Suppressor macrophage treated with lipopolysaccharide for 4 hours (primary cell): Measurements from ENCODE around the gene BRIP1.
"Not testable (repeated sequence)": the region's sequence is repeated elsewhere in the genome, so short reads cannot be mapped to it uniquely, and the experiment has no call there.

ENCODE experiments used
- DNase-seq: peaks from one replicate; pipeline ENCODE4 v3.0.0-alpha.2; 2020

Gene BRIP1

DNA sequence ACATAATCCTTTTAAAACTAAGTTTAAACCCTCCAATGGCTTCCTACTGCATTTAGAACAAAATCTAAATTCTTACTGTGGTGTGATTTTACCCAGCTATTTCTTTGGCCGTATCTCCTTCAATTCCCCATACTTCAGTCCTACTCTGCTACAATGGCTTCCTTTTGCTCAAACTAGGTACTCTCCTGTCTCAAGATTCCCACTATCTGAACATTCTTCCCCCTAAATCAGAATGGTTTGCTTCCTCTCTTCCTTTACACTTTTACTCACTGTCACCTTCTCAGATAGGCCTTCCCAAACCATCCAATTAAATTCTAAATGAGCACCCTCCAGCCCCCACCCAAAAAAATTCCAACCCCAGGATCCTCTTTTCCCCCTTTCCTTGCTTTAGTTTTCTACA is 109.2 kb downstream of the BRIP1 start:
- no peak for DNase-seq

DNA sequence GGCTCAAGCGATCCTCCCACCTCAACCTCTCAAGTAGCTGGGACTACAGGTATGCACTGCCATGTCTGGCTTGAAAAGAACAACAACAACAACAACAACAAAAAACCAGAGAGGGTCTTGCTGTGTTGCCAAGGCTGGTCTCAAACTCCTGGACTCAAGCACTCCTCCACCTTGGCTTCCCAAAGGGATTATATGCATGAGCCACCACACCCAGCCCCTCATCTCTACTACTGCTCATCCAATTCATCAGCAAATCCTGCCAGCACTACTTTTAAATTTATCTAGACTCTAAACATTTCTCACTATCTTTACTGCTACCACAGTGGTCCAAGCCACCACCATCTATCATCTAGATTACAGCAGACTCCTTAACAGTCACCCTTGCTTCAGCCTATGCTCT is 109.6 kb downstream of the BRIP1 start:
- no peak for DNase-seq

DNA sequence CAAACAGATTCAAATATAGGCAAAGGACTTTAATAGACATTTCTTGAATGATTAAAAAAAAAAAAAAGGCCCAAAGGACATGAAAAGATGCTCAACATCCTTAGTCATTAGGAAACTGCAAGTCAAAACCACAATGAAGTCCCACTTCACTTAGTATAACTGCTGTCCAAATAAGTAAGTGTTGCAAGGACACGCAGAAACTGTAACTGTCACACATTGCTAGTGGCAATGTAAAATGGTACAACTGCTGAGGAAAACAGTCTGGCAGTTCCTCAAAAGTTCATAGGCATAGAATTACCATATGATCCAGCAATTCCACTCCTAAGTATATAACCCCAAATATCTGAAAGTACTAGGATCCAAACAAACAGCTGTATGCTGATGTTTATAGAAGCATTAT is 112.7 kb downstream of the BRIP1 start:
- peak; percentile 52 for DNase-seq

DNA sequence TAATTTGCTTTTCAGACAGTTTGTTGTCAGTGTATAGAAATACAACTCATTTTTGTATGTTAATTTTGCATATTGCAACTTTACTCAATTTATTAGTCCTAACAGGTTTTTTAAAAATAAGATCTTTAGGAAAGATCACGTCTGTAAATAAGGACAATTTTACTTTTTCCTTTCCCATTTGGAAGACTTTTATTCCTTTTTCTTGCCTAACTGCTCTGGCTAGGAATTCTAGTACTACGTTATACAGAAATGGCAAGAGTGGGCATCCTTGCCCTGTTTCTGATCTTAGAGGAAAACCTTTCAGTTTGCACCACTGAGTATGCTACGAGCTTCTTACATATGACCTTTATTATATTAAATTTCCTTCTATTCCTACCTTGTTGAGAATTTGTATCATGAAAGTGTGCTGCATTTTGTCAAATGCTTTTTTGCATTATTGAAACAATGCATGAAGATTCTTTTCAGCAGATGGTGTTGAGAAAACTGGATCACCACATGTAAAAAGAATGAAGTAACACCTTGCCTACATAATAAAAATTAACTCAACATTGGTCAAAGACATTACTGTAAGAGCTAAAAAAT is 113.4 kb downstream of the BRIP1 start:
- no peak for DNase-seq

DNA sequence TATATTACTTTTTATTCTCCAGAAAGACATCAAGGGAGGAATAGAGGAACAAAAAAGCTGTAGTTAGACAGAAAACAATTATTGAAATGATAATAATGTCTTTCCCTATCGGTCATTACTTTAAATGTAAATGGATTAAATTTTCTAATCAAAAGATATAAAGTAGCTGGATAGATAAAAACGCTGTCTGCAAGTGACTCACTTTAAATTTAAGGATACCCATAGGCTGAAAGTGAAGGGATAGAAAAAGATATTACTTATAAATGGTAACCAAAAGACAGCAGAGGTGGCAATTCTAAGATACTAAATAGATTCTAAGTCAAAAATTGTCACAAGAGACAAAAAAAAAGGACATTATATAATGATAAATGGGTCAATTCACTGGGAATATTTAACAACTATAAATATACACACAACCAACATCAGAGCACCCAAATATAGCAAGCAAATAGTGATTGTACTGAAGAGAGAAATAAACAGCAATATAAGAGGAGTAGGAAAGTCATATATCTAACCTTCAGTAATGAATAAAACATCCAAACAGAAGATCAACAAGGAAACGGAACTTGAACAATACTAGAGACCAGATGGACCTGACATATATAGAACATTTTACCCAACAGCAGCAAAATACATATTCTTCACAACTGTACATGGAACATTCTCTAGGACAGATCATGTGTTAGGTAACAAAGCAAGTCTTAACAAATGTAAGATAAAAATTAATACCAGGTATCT is 116.9 kb downstream of the BRIP1 start:
- DNase-seq: no peak

DNA sequence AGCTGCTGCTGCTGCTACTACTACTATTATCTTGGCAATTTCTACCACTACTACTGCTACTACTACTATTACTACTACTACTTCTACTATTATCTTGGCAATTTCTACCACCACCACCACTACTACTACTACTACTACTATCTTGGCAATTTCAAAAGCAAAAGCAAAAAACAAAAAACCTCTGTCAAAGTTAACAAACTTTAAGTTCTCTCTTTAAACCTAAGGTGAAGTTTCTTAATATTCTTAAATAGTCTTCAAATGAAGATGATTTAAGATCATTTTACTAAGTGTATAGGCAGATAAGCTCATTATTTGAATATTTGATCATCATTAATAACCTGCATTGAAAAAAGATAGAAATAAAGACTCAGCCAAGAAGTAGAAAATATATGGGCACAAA is 118.5 kb downstream of the BRIP1 start:
- no peak for DNase-seq

DNA sequence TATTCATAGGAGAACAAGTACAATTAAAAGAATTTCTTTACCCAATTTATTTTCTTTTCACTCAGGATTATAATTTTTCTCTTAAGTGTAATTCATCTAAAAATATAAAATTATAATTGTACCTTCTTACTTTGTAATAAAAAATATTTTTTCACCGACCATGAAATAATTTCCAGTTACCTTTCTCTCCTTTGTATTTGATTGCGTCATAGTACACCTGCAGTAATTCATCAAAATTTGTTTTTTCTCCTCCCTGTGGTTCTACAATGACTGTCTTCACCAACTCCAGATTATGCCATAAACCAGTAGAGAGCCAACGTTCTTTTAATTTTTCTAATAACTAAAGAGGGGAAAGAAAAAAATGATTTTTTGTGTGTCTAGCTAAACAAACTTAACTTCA is 119.1 kb downstream of the BRIP1 start:
- DNase-seq: no peak

DNA sequence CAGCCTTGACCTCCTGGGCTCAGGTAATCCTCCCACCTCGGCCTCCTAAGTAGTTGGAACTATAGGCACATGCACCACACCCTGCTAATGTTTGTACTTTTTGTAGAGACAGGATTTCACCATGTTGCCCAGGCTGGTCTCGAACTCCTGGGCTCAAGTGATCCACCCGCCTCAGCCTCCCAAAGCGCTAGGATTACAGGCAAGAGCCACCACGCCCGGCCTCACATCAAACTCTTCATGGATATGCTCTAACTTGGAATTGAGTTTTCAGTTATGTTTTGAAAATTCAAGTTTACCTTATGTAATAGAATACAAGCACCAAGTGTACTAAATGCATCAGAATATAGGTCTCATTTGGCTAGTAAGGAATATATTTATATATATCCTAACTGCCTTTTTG is 119.6 kb downstream of the BRIP1 start:
- DNase-seq: no peak

DNA sequence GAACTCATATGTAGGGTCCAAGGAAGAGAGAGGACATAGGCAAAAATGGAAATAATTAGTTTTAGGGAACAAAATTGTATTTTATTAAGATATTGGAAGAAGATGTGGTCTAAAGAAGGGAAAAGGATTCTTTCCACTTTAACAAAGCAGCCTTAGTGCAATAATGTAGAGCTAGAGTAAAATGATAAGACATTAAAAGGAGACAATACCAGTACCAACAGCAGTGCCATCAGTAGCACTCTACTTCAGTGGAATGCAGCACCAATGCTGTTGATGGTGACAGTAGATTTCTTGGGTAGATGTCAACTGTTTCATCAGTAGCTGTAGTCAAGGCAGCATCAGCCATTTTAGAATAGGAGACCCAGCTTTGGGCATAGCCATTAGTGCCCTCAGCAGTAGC is 124.3 kb downstream of the BRIP1 start:
- DNase-seq: no peak

DNA sequence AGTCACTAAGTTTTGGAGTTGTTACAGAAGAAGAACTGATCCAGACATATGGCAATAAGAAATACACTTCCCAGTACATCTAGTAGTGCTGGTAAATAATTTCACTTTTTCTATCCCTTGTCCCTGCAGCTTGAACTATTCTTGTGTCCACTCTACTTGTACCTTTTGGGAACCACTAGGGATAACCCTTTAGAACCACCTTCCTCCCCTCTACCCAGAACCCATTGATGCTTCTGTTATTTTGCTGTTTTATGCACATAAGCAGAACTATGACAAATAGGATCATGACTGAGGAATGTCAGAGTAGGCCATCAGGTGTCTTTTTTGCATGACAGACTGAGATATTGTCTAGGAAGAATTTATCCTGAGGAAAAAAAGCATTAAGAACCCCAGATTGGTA is 125.1 kb downstream of the BRIP1 start:
- no peak for DNase-seq

DNA sequence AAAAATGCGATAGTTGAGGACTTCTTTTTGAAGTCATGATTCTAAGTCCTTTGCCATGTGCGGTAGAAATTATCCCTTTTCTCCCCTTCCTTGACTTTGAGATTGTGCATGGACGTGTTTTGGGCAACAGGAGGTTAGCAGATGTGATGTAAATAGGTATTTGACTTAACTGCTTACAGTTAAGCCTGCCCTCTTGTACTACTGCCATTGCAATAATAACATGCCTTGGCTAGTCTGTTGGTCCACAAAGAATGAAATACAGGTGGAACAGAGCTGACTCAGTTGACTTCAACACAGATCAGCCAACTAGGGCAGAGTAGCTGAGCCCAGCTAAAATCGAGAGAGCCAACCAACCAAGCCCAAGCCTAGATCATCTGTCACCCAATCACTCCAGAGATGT is 125.5 kb downstream of the BRIP1 start:
- DNase-seq: no peak

DNA sequence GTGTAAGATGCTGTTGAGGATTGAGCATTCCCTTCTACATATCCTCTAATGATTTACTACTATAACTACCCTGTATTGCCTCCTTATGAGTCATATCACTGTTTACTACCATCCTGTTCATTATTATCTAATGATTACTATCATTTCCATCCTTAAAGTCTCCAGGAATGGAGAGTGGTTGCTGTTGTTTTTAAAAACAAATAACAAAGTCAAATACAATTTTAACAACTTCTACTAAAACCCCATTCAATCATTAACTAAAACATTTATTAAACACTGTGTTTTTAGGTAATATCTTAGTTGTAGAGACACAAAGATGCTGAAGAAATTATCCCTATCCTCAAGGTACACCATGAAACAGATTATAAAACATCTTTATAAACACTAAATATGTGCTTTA is 126.9 kb downstream of the BRIP1 start:
- no peak for DNase-seq

DNA sequence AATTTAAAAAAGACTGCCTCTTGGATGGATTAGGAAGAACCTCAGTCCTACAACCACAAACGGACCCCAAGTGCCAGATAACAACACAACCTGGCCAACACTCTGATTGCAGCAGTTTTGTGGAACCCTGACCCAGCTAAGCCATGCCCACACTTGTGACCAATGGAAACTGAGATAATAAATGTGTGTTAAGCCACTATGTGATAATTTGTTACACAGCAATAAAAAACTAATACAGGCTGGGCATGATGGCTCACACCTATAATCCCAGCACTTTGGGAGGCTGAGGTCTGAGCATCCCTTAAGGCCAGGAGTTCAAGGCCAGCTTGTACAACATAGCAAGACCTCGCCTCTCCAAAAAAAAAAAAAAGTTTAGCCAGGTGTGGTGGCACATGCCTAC is 127.5 kb downstream of the BRIP1 start:
- DNase-seq: no peak

DNA sequence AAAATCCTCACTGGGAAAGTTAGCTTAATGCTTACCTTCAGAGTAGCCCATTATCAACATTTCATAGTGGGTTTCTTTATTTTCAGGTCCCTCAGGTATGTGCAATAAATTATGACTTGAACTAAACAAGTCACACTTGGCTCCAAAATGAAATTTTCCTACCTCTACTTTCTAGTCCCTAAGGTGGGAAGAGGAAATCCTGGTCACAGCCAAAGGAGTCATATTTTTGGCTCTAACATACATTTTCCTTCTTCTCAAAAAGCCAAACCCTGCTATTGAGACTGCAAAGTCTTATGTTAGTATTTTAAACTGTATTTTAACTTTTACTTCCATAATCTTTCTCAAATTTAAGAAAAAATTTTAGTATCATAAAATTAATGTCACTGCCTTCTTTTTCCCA is 128.9 kb downstream of the BRIP1 start:
- DNase-seq: no peak

DNA sequence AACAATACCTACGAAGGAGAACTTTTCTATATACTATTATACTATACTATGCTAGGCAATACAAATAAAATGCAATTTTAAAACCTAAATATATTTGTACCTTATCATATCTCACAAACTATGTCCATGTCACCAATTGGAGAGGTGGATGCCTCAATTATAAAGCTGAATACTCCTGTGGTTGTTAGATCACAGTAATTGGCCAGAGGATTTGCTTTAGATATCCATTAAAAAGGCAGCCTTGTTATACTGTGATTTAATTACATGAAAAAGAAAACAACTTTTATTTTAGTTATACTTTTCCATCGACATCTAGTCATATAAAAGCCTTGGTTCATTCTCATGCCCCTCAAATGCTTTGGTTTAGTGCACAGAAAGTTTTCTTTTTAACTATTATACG is 129.3 kb downstream of the BRIP1 start:
- no peak for DNase-seq

DNA sequence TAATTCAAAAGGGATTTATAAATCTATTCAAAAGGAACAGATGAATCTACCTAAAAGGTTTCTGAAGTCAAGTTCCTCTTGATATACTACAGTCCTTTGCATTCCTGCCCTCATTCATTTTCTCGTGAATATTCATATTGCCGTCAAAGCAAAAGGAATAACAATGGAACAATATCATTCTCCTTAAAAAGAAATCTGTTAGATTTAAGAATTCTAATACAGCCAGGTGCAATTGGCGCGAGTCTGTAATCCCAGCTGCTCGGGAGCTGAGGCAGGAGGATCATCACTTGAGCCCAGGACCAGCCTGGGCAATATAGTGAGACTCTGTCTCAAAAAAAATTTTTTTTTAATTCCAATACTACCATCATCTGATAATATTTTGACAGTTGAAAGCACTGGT is 130.3 kb downstream of the BRIP1 start:
- no peak for DNase-seq

DNA sequence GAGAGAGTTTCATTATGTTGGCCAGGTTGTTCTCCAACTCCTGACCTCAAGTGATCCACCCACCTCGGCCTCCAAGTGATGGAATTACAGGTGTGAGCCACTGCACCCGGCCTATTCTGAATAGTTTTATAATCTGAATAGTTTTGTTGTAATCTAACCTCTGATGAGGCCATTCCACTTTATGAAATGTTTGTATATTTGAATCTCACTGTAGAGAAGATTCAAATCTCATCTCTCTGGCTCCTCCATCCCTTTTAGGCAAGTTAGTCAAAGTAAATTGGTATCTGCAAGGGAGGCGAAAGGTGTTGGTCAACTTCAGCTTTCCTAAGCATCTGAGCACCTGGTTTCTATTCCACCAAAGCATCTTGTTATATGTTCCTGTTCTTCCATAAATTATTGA is 131.2 kb downstream of the BRIP1 start:
- DNase-seq: no peak

DNA sequence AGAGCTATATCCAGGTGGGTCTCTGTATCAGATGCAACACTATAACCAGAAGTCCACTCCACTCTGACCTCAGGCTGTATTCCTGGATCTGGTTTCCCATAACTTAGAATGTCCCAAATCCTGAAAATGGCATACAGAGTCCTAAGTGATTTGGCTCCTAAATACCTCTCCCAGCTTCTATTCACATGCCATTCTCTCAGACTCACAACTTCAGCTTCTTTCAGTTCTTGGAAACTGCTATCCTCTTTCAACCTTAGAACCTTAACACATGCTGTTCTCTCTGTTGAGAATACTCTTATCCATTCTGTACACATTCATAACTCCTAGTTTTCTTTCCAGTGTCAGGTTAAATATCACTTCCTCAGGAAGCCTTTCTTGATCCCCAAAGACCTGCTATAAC is 132.0 kb downstream of the BRIP1 start:
- DNase-seq: no peak

DNA sequence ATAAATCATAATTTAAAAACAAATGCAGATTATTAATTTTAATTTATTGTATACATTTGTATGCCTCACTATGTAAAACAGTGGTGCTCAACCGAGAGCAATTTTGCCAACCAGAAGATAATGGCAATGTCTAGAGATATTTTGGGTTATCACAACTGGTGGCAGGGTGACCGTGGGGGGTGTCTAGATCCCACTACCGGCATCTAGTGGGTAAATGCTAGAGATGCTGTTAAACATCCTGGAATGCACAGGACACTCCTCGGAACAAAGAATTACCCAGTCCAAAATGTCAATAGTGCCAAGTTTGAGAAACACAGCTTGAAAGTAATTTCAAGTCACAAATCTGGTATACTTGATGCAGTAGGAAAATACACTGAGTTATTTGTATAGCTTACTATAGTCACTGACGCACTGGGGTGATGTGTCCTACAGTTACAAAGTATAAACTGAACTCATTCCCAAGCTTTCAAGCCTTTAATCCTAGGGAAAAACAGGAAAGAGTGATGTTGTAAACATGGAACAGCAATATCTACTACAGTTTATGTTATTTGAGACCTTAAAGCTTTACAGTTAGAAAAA is 133.5 kb downstream of the BRIP1 start:
- DNase-seq: no peak

DNA sequence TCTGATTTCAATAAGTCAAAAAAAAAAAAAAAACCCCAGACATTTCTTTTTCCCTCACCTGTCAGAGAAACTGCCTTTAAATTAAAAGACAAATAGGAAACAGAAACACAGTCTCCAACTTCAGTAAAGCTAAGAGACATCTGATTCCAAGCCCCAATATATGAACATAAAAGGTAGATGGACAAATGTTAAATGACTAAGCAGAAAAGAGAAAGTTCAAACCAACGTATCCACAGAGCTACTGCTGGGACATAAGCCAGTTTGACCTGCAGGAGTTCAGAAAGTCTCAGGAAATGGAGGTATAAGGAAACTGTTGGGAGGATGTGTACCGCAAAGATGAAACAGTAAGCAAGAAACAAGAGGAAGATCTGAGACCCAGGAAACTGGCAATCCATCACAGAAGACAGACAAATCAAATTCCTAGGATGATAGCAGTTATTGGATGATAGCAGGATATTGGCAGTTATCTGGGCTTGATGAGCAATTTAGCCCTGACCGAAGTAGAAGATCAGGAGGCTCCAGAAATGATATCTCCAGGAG is 135.0 kb downstream of the BRIP1 start:
- DNase-seq: no peak

DNA sequence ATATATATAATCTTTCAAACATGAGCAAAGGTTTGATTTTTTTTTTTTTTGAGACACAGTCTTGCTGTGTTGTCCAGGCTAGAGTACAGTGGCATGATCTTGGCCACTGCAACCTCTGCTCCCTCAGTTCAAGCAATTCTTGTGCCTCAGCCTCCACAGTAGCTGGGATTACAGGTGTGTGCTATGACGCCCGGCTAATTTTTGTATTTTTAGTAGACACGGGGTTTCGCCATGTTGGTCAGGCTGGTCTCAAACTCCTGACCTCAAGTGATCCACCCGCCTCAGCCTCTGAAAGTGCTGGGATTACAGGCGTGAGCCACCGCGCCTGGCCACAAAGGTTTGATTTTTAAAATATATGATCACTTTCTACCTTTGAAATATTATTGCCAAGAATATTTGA is 135.5 kb downstream of the BRIP1 start:
- not testable (repeated sequence) for DNase-seq

DNA sequence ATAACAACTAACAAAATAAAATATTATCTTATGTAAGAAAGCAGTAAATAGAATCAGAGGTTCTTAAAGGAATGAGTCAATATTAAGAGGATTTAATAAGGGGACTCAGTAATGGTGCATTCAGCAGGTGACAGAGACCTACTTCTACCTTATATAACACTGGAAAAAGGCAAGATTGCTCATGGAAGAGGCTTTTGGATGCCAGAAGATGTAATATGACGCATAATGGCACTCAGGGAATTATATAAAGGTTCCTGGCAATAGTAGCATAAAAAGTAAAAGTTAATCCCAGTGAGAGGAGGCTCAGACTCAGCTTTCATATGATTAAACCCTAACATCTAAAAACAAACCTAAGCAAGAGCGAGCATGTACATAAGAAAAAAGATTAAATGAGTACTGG is 136.4 kb downstream of the BRIP1 start:
- DNase-seq: no peak

DNA sequence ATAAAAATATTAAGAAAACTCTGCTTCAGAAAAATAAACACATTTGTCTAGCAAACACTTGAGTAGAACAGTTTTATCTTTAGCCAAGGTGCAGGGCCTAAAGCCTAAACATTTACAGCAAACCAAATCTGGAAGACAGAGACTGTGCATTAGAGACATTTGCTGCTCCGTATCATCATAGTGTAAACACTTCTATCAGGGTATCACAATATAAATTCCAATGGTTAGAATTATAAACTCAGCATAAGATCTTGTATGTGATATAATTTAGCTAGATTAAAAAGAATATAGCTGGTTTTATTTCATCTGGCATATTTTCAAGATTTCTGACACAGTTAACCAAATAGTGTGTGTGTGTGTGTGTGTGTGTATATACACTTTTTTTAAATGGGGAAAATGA is 138.6 kb downstream of the BRIP1 start:
- DNase-seq: no peak

DNA sequence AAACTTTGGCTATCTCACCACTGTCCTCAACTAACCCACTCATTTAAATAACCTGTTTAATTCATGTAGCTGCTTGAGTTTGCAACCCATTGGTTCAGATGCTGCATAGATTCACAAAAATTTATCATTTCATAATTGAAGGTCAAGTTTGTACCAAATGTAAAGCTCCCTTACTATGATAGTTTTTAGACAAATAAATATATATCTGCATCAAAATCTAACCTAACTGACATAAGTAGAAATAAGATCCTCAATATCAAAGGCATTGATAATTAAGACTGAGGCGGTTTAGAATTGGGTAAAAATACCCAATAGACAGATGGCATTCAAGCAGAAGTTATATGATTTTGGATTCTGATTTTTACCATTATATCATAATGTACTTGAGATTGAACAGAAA is 139.4 kb downstream of the BRIP1 start:
- DNase-seq: no peak

DNA sequence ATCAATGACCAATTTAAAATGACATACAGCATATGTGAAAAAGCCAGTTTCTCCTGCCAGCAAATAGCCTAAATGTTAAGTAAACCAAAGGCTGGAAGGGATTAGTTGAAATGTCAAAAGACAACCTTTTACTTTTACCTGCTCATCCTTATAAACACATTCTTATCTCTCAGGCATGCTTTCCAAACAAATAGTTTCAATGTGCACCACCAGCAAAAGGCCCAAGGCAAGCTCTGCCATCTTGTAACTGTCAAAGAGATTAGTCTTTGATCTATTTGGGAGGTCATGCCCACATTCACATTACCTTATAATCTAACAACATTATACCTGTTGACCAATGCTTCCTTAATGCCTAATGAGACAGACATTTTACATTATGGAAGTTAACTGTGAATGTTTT is 140.1 kb downstream of the BRIP1 start:
- no peak for DNase-seq
